Measurements from ENCODE around the gene ADARB1.

Gene ADARB1

GRCh38 chr21:45227735-45228134 lies 153.4 kb downstream of the ADARB1 start:
- Histone ChIP-seq H3K36me3 (ENCODE audit: control insufficient read depth in 2 of 2, insufficient read depth in 2 of 2, low read length in 2 of 2) (no peaks in the 10 kb centered on the region), H3K4me3 (ENCODE audit: low read length in 2 of 2) (no peak overlapping the region), H3K4me1 (ENCODE audit: control insufficient read depth in 2 of 2, insufficient read depth in 2 of 2, low read length in 2 of 2) (peaks cover 0 to 2% of the 10 kb centered on the region in 2 donors), H3K27ac (ENCODE audit: low read depth in 2 of 2, low read length in 2 of 2) (no peak overlapping the region), H3K9me3 (ENCODE audit: control insufficient read depth in 2 of 2, low read length in 2 of 2) (no peaks in the 10 kb centered on the region), H3K27me3 (ENCODE audit: control insufficient read depth in 2 of 2, insufficient read depth in 2 of 2, low read length in 2 of 2) (peaks cover 4 to 5% of the 10 kb centered on the region in 2 donors), H3K9ac (ENCODE audit: low read depth in 1 of 2, low read length in 2 of 2) (no peak overlapping the region)

GRCh38 chr21:45228171-45228641 lies 153.8 kb downstream of the ADARB1 start:
- Histone ChIP-seq H3K9ac (ENCODE audit: low read depth in 1 of 2, low read length in 2 of 2) (no peak overlapping the region), H3K9me3 (ENCODE audit: control insufficient read depth in 2 of 2, low read length in 2 of 2) (no peaks in the 10 kb centered on the region), H3K27ac (ENCODE audit: low read depth in 2 of 2, low read length in 2 of 2) (no peak overlapping the region), H3K4me3 (ENCODE audit: low read length in 2 of 2) (no peak overlapping the region), H3K36me3 (ENCODE audit: control insufficient read depth in 2 of 2, insufficient read depth in 2 of 2, low read length in 2 of 2) (no peaks in the 10 kb centered on the region), H3K27me3 (ENCODE audit: control insufficient read depth in 2 of 2, insufficient read depth in 2 of 2, low read length in 2 of 2) (peaks cover 4 to 5% of the 10 kb centered on the region in 2 donors), H3K4me1 (ENCODE audit: control insufficient read depth in 2 of 2, insufficient read depth in 2 of 2, low read length in 2 of 2) (peaks cover 0 to 2% of the 10 kb centered on the region in 2 donors)

- Histone ChIP-seq H3K9ac (ENCODE audit: low read depth in 1 of 2, low read length in 2 of 2) (no peak overlapping the region), H3K36me3 (ENCODE audit: control insufficient read depth in 2 of 2, insufficient read depth in 2 of 2, low read length in 2 of 2) (no peaks in the 10 kb centered on the region), H3K9me3 (ENCODE audit: control insufficient read depth in 2 of 2, low read length in 2 of 2) (no peaks in the 10 kb centered on the region), H3K27ac (ENCODE audit: low read depth in 2 of 2, low read length in 2 of 2) (no peak overlapping the region), H3K27me3 (ENCODE audit: control insufficient read depth in 2 of 2, insufficient read depth in 2 of 2, low read length in 2 of 2) (peaks cover 4 to 5% of the 10 kb centered on the region in 2 donors), H3K4me3 (ENCODE audit: low read length in 2 of 2) (no peak overlapping the region), H3K4me1 (ENCODE audit: control insufficient read depth in 2 of 2, insufficient read depth in 2 of 2, low read length in 2 of 2) (peaks cover 0 to 2% of the 10 kb centered on the region in 2 donors)
Measured at GRCh38 chr21:45228656-45229240, 154.4 kb downstream of the ADARB1 start.

- Histone ChIP-seq H3K36me3 (ENCODE audit: control insufficient read depth in 2 of 2, insufficient read depth in 2 of 2, low read length in 2 of 2) (no peaks in the 10 kb centered on the region), H3K4me1 (ENCODE audit: control insufficient read depth in 2 of 2, insufficient read depth in 2 of 2, low read length in 2 of 2) (peaks cover 0 to 2% of the 10 kb centered on the region in 2 donors), H3K27me3 (ENCODE audit: control insufficient read depth in 2 of 2, insufficient read depth in 2 of 2, low read length in 2 of 2) (peaks cover 7 to 15% of the 10 kb centered on the region in 2 donors), H3K4me3 (ENCODE audit: low read length in 2 of 2) (no peak overlapping the region), H3K27ac (ENCODE audit: low read depth in 2 of 2, low read length in 2 of 2) (no peak overlapping the region), H3K9me3 (ENCODE audit: control insufficient read depth in 2 of 2, low read length in 2 of 2) (no peaks in the 10 kb centered on the region), H3K9ac (ENCODE audit: low read depth in 1 of 2, low read length in 2 of 2) (no peak overlapping the region)
Measured at GRCh38 chr21:45231705-45232104, 157.3 kb downstream of the ADARB1 start.

GRCh38 chr21:45234127-45234526 lies 159.7 kb downstream of the ADARB1 start:
- Histone ChIP-seq H3K9ac (ENCODE audit: low read depth in 1 of 2, low read length in 2 of 2) (no peak overlapping the region), H3K27ac (ENCODE audit: low read depth in 2 of 2, low read length in 2 of 2) (no peak overlapping the region), H3K27me3 (ENCODE audit: control insufficient read depth in 2 of 2, insufficient read depth in 2 of 2, low read length in 2 of 2) (peaks cover 4 to 15% of the 10 kb centered on the region in 2 donors), H3K9me3 (ENCODE audit: control insufficient read depth in 2 of 2, low read length in 2 of 2) (no peaks in the 10 kb centered on the region), H3K4me3 (ENCODE audit: low read length in 2 of 2) (no peak overlapping the region), H3K4me1 (ENCODE audit: control insufficient read depth in 2 of 2, insufficient read depth in 2 of 2, low read length in 2 of 2) (no peaks in the 10 kb centered on the region), H3K36me3 (ENCODE audit: control insufficient read depth in 2 of 2, insufficient read depth in 2 of 2, low read length in 2 of 2) (no peaks in the 10 kb centered on the region)

DNA sequence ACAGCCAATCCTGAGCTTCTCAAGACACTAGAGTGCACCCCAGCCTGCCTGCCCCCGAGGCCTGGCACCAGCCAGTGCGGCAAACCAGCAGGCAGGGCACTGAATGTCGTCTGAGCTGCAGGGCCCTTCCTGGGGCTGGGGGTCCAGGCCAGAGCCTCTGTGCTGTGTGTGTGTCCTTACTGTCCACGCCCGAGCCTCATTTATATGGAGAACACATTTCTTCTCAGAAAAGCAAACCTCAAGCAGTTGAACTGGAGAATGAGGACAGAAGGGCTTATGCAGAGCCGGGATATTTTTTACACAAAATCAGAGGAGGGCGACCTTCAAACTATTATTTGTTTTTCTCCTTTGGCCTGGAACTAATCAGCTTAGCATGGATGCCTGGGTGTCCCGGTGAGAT lies 160.6 kb downstream of the ADARB1 start:
- H3K36me3 ChIP-seq (ENCODE audit: control insufficient read depth in 2 of 2, insufficient read depth in 2 of 2, low read length in 2 of 2) = no peaks in the 10 kb centered on the region
- peaks cover 4 to 15% of the 10 kb centered on the region in 2 donors for H3K27me3 ChIP-seq (ENCODE audit: control insufficient read depth in 2 of 2, insufficient read depth in 2 of 2, low read length in 2 of 2)
- H3K27ac ChIP-seq (ENCODE audit: low read depth in 2 of 2, low read length in 2 of 2) = no peak overlapping the region
- H3K4me3 ChIP-seq (ENCODE audit: low read length in 2 of 2) = no peak overlapping the region
- H3K9me3 ChIP-seq (ENCODE audit: control insufficient read depth in 2 of 2, low read length in 2 of 2) = no peaks in the 10 kb centered on the region
- H3K4me1 ChIP-seq (ENCODE audit: control insufficient read depth in 2 of 2, insufficient read depth in 2 of 2, low read length in 2 of 2) = no peaks in the 10 kb centered on the region
- H3K9ac ChIP-seq (ENCODE audit: low read depth in 1 of 2, low read length in 2 of 2) = no peak overlapping the region

- Histone ChIP-seq H3K9me3 (ENCODE audit: control insufficient read depth in 2 of 2, low read length in 2 of 2) (no peaks in the 10 kb centered on the region), H3K9ac (ENCODE audit: low read depth in 1 of 2, low read length in 2 of 2) (no peak overlapping the region), H3K4me1 (ENCODE audit: control insufficient read depth in 2 of 2, insufficient read depth in 2 of 2, low read length in 2 of 2) (no peaks in the 10 kb centered on the region), H3K27me3 (ENCODE audit: control insufficient read depth in 2 of 2, insufficient read depth in 2 of 2, low read length in 2 of 2) (peaks cover 4 to 15% of the 10 kb centered on the region in 2 donors), H3K4me3 (ENCODE audit: low read length in 2 of 2) (no peak overlapping the region), H3K27ac (ENCODE audit: low read depth in 2 of 2, low read length in 2 of 2) (no peak overlapping the region), H3K36me3 (ENCODE audit: control insufficient read depth in 2 of 2, insufficient read depth in 2 of 2, low read length in 2 of 2) (no peaks in the 10 kb centered on the region)
Measured at GRCh38 chr21:45235488-45235887, 161.1 kb downstream of the ADARB1 start.

- no peaks in the 10 kb centered on the region for H3K36me3 ChIP-seq (ENCODE audit: control insufficient read depth in 2 of 2, insufficient read depth in 2 of 2, low read length in 2 of 2)
- H3K9me3 ChIP-seq (ENCODE audit: control insufficient read depth in 2 of 2, low read length in 2 of 2) = no peaks in the 10 kb centered on the region
- no peak overlapping the region for H3K9ac ChIP-seq (ENCODE audit: low read depth in 1 of 2, low read length in 2 of 2)
- H3K4me3 ChIP-seq (ENCODE audit: low read length in 2 of 2) = no peak overlapping the region
- H3K4me1 ChIP-seq (ENCODE audit: control insufficient read depth in 2 of 2, insufficient read depth in 2 of 2, low read length in 2 of 2) = no peaks in the 10 kb centered on the region
- peaks cover 4 to 15% of the 10 kb centered on the region in 2 donors for H3K27me3 ChIP-seq (ENCODE audit: control insufficient read depth in 2 of 2, insufficient read depth in 2 of 2, low read length in 2 of 2)
- H3K27ac ChIP-seq (ENCODE audit: low read depth in 2 of 2, low read length in 2 of 2) = no peak overlapping the region
Measured at GRCh38 chr21:45236481-45236880, 162.1 kb downstream of the ADARB1 start.

- Histone ChIP-seq H3K4me3 (ENCODE audit: low read length in 2 of 2) (no peak overlapping the region), H3K4me1 (ENCODE audit: control insufficient read depth in 2 of 2, insufficient read depth in 2 of 2, low read length in 2 of 2) (no peaks in the 10 kb centered on the region), H3K36me3 (ENCODE audit: control insufficient read depth in 2 of 2, insufficient read depth in 2 of 2, low read length in 2 of 2) (no peaks in the 10 kb centered on the region), H3K9me3 (ENCODE audit: control insufficient read depth in 2 of 2, low read length in 2 of 2) (no peaks in the 10 kb centered on the region), H3K27me3 (ENCODE audit: control insufficient read depth in 2 of 2, insufficient read depth in 2 of 2, low read length in 2 of 2) (peaks cover 2 to 11% of the 10 kb centered on the region in 2 donors), H3K27ac (ENCODE audit: low read depth in 2 of 2, low read length in 2 of 2) (no peak overlapping the region), H3K9ac (ENCODE audit: low read depth in 1 of 2, low read length in 2 of 2) (no peak overlapping the region)
Measured at GRCh38 chr21:45237401-45237800, 163.0 kb downstream of the ADARB1 start.

DNA sequence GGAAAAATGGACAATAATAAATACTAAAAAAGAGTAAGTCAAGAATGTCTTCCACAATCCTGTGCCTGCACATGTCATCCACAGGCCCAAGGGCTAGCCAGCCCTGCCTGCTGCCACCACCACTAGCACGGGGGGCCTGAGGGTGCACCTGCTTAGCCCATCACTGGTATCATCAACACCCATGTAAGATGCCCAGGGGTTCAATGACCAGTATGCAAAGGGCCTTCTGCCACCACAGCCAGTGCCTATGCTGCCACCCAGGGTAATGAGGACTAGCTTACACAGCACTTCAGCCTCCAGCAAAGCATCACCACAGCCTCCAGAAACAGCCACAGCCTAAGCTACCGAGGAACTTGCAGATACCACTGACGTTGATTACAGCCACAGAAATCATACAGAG lies 167.0 kb downstream of the ADARB1 start:
- Histone ChIP-seq H3K9ac (ENCODE audit: low read depth in 1 of 2, low read length in 2 of 2) (no peak overlapping the region), H3K4me1 (ENCODE audit: control insufficient read depth in 2 of 2, insufficient read depth in 2 of 2, low read length in 2 of 2) (no peaks in the 10 kb centered on the region), H3K4me3 (ENCODE audit: low read length in 2 of 2) (no peak overlapping the region), H3K36me3 (ENCODE audit: control insufficient read depth in 2 of 2, insufficient read depth in 2 of 2, low read length in 2 of 2) (no peaks in the 10 kb centered on the region), H3K27me3 (ENCODE audit: control insufficient read depth in 2 of 2, insufficient read depth in 2 of 2, low read length in 2 of 2) (peaks cover 0 to 4% of the 10 kb centered on the region in 2 donors), H3K9me3 (ENCODE audit: control insufficient read depth in 2 of 2, low read length in 2 of 2) (no peaks in the 10 kb centered on the region), H3K27ac (ENCODE audit: low read depth in 2 of 2, low read length in 2 of 2) (no peak overlapping the region)
